ENCODE data around the gene YPEL1. TPM values are rescaled to one million over a fixed set of nuclear protein-coding genes. Genes with fewer than 3 reads are reported as not detected.

The YPEL1 gene
- total RNA-seq, 2 experiments from 2014 or later = 18.2 to 18.8 TPM

- POLR2A ChIA-PET = interaction anchor here (0.7 kb wide), 1 partner anchor 72 kb away, joined by 3 read pairs; no protein-coding TSS in a partner anchor
- CTCF ChIA-PET (ENCODE audit: unreplicated experiment) = no interaction called here
- H3K27ac ChIP-seq (ENCODE audit: low read depth, low read length, poor library complexity, severe bottlenecking) = no peak overlapping the region
- DNase-seq (ENCODE audit: low spot score) = no peak
- H2AFZ ChIP-seq (ENCODE audit: low read length) = no peak overlapping the region
- no peak for TF ChIP-seq EZH2phosphoT487 (IDR thresholded peaks at IDR 0.05; ENCODE audit: borderline replicate concordance, low read depth, low read length)
- TF ChIP-seq, protein P1, sequence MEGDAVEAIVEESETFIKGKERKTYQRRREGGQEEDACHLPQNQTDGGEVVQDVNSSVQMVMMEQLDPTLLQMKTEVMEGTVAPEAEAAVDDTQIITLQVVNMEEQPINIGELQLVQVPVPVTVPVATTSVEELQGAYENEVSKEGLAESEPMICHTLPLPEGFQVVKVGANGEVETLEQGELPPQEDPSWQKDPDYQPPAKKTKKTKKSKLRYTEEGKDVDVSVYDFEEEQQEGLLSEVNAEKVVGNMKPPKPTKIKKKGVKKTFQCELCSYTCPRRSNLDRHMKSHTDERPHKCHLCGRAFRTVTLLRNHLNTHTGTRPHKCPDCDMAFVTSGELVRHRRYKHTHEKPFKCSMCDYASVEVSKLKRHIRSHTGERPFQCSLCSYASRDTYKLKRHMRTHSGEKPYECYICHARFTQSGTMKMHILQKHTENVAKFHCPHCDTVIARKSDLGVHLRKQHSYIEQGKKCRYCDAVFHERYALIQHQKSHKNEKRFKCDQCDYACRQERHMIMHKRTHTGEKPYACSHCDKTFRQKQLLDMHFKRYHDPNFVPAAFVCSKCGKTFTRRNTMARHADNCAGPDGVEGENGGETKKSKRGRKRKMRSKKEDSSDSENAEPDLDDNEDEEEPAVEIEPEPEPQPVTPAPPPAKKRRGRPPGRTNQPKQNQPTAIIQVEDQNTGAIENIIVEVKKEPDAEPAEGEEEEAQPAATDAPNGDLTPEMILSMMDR (conservative IDR thresholded peaks at IDR 0.05; ENCODE audit: low read length) = no peak
- no peak overlapping the region for H3K4me2 ChIP-seq (ENCODE audit: low read length)
- H3K79me2 ChIP-seq (ENCODE audit: insufficient read depth, low read depth, low read length) = no peaks in the 10 kb centered on the region
- H3K9me2 ChIP-seq (ENCODE audit: insufficient read depth, low read length) = no peaks in the 10 kb centered on the region
- intact Hi-C loops (cut with micrococcal nuclease; ENCODE audit: unreplicated experiment) = no loop called here
- no peaks in the 10 kb centered on the region for H4K20me1 ChIP-seq (ENCODE audit: insufficient read depth, low read length)
- no peak overlapping the region for H3K4me3 ChIP-seq (ENCODE audit: low read depth, low read length, poor library complexity, severe bottlenecking)
- peaks cover 29% of the 10 kb centered on the region for H3K36me3 ChIP-seq (ENCODE audit: insufficient read depth, low read length)
- H3K4me1 ChIP-seq (ENCODE audit: insufficient read depth, low read length, poor library complexity, severe bottlenecking) = peaks cover 24% of the 10 kb centered on the region
- no peaks in the 10 kb centered on the region for H3K9me3 ChIP-seq (ENCODE audit: low read length)
- no TSS peak for BruUV-seq (replicated peaks)
Measured at GRCh38 chr22:21758091-21758864, 22.7 kb upstream of the YPEL1 start.

- no peaks in the 10 kb centered on the region for H3K79me2 ChIP-seq (ENCODE audit: insufficient read depth, low read depth, low read length)
- H3K27ac ChIP-seq (ENCODE audit: low read depth, low read length, poor library complexity, severe bottlenecking) = no peak overlapping the region
- DNase-seq (ENCODE audit: low spot score) = no peak
- no peak for TF ChIP-seq EZH2phosphoT487 (IDR thresholded peaks at IDR 0.05; ENCODE audit: borderline replicate concordance, low read depth, low read length)
- TF ChIP-seq, protein P1 (conservative IDR thresholded peaks at IDR 0.05; ENCODE audit: low read length) = no peak
- H3K9me3 ChIP-seq (ENCODE audit: low read length) = no peaks in the 10 kb centered on the region
- no peak overlapping the region for H3K4me2 ChIP-seq (ENCODE audit: low read length)
- BruUV-seq (replicated peaks) = no TSS peak
- H4K20me1 ChIP-seq (ENCODE audit: insufficient read depth, low read length) = no peaks in the 10 kb centered on the region
- intact Hi-C loops (cut with micrococcal nuclease; ENCODE audit: unreplicated experiment) = no loop called here
- ChIA-PET CTCF (ENCODE audit: unreplicated experiment) (no interaction called here), POLR2A (no interaction called here)
- no peak overlapping the region for H3K4me3 ChIP-seq (ENCODE audit: low read depth, low read length, poor library complexity, severe bottlenecking)
- H3K9me2 ChIP-seq (ENCODE audit: insufficient read depth, low read length) = no peaks in the 10 kb centered on the region
- H3K36me3 ChIP-seq (ENCODE audit: insufficient read depth, low read length) = peaks cover 5% of the 10 kb centered on the region; the same call in 1 of the 2 replicates
- H3K4me1 ChIP-seq (ENCODE audit: insufficient read depth, low read length, poor library complexity, severe bottlenecking) = peaks cover 28% of the 10 kb centered on the region
- H2AFZ ChIP-seq (ENCODE audit: low read length) = no peak overlapping the region
Measured at GRCh38 chr22:21755851-21756284, 20.3 kb upstream of the YPEL1 start.

DNA sequence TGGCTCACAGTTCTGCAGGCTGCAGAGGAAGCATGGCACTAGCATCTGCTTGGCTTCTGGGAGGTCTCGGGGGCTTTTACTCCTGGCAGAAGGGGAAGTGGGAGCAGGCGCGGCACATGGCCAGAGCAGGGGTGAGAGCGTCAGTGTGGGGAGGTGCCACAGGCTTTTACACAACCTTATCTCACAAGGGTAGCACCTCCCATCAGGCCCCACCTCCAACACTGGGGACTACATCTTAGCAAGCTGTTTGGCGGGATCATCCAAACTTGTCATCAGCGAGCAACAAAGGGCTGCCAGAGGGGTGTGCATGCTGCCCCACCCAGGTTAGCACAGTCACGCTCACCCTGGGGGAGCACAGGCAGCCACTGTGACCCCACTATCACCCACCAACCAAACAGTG lies 18.9 kb upstream of the YPEL1 start:
- peak overlapping the region; percentile 16 for H3K27ac ChIP-seq (ENCODE audit: low read depth, low read length, poor library complexity, severe bottlenecking)
- H3K4me2 ChIP-seq (ENCODE audit: low read length) = peak overlapping the region; percentile 53
- H3K9me3 ChIP-seq (ENCODE audit: low read length) = no peaks in the 10 kb centered on the region
- CTCF ChIA-PET (ENCODE audit: unreplicated experiment) = no interaction called here
- no TSS peak for BruUV-seq (replicated peaks)
- H2AFZ ChIP-seq (ENCODE audit: low read length) = 0 out of 2 replicates have a peak overlapping the region, but pooled peaks have one; percentile 20
- H3K4me1 ChIP-seq (ENCODE audit: insufficient read depth, low read length, poor library complexity, severe bottlenecking) = peaks cover 28% of the 10 kb centered on the region
- H3K79me2 ChIP-seq (ENCODE audit: insufficient read depth, low read depth, low read length) = no peaks in the 10 kb centered on the region
- H4K20me1 ChIP-seq (ENCODE audit: insufficient read depth, low read length) = no peaks in the 10 kb centered on the region
- POLR2A ChIA-PET = no interaction called here
- intact Hi-C loops (cut with micrococcal nuclease; ENCODE audit: unreplicated experiment) = no loop called here
- TF ChIP-seq, protein P1 (conservative IDR thresholded peaks at IDR 0.05; ENCODE audit: low read length) = no peak
- no peak for TF ChIP-seq EZH2phosphoT487 (IDR thresholded peaks at IDR 0.05; ENCODE audit: borderline replicate concordance, low read depth, low read length)
- no peaks in the 10 kb centered on the region for H3K9me2 ChIP-seq (ENCODE audit: insufficient read depth, low read length)
- no peaks in the 10 kb centered on the region for H3K36me3 ChIP-seq (ENCODE audit: insufficient read depth, low read length)
- peak; percentile 72 for DNase-seq (ENCODE audit: low spot score)
- H3K4me3 ChIP-seq (ENCODE audit: low read depth, low read length, poor library complexity, severe bottlenecking) = no peak overlapping the region
